IMR-90 (cell line): ENCODE measurements around the gene RPS6KL1. TPM values are rescaled to one million over a fixed set of nuclear protein-coding genes. Genes with fewer than 3 reads are reported as not detected.

Experiments used
- ATAC-seq: fragments of 200-7000 bp; cut with Tn5 transposase; 2 replicates; pipeline ENCODE4 v1.9.1; 2020; ENCODE audit warnings: low read depth, mild to moderate bottlenecking, moderate library complexity
- BruUV-seq: library from RNA; stranded (reverse); fragments of 400-500 nt; replicated peaks from 2 replicates; lab custom pipeline; 2021; lab: Mats Ljungman, UMichigan
- CTCF ChIA-PET: fragments of 300-600 bp; formaldehyde crosslinking; extraction: SDS; loops from one replicate; lab custom pipeline; 2021; ENCODE audit warnings: antibody characterized with exemption; lab: Yijun Ruan, JAX
- POLR2A ChIA-PET: fragments of 300-600 bp; sonication (Branson Sonifier 250); formaldehyde crosslinking; loops from one replicate; lab custom pipeline; 2022; ENCODE audit warnings: antibody characterized with exemption; ENCODE audit not compliant: unreplicated experiment; lab: Charles Lee
- DNase-seq: peaks from one replicate; pipeline ENCODE4 v3.0.0; 2013
- H2AFZ ChIP-seq: replicated peaks from 2 replicates; pipeline ENCODE3; 2013; ENCODE audit warnings: low read length, mild to moderate bottlenecking; ENCODE audit not compliant: poor library complexity
- H2AK5ac ChIP-seq: 2 replicates; pipeline ENCODE4 v1.6.1; 2013; ENCODE audit warnings: low read depth, low read length, inconsistent platforms
- H2AK9ac ChIP-seq: replicated peaks from 2 replicates; pipeline ENCODE3; 2013; ENCODE audit warnings: mild to moderate bottlenecking, low read depth, low read length, moderate library complexity; ENCODE audit not compliant: poor library complexity
- H2BK120ac ChIP-seq: 2 replicates; pipeline ENCODE4 v1.6.1; 2013; ENCODE audit warnings: low read depth, low read length, inconsistent platforms
- H2BK15ac ChIP-seq: 3 replicates; pipeline ENCODE4 v1.6.1; 2013; ENCODE audit warnings: low read depth, low read length, inconsistent platforms
- H2BK20ac ChIP-seq: 2 replicates; pipeline ENCODE4 v1.6.1; 2013; ENCODE audit warnings: low read depth, mild to moderate bottlenecking, inconsistent platforms, low read length, moderate library complexity
- H2BK5ac ChIP-seq: 2 replicates; pipeline ENCODE4 v1.6.1; 2013; ENCODE audit warnings: mild to moderate bottlenecking, low read depth, low read length, inconsistent platforms; ENCODE audit not compliant: poor library complexity, severe bottlenecking
- H3K14ac ChIP-seq: replicated peaks from 2 replicates; pipeline ENCODE4 v1.6.1; 2013; ENCODE audit warnings: low read depth, low read length, inconsistent platforms
- H3K18ac ChIP-seq: 2 replicates; pipeline ENCODE4 v1.6.1; 2013; ENCODE audit warnings: low read depth, low read length, control low read depth
- H3K23ac ChIP-seq: 2 replicates; pipeline ENCODE4 v1.6.1; 2013; ENCODE audit warnings: low read depth, low read length, inconsistent platforms
- H3K27ac ChIP-seq: 2 replicates; pipeline ENCODE4 v1.5.1; 2013; ENCODE audit warnings: mild to moderate bottlenecking, control low read depth, low read length; ENCODE audit not compliant: insufficient read depth
- H3K27me3 ChIP-seq: 2 replicates; pipeline ENCODE4 v1.6.1; 2013; ENCODE audit warnings: low read length; ENCODE audit not compliant: control insufficient read depth, insufficient read depth
- H3K36me3 ChIP-seq: 2 replicates; pipeline ENCODE4 v1.6.1; 2013; ENCODE audit warnings: low read length, mixed read lengths; ENCODE audit not compliant: control insufficient read depth, insufficient read depth
- H3K4ac ChIP-seq: 2 replicates; pipeline ENCODE4 v1.6.1; 2013; ENCODE audit warnings: low read depth, low read length, inconsistent platforms
- H3K4me1 ChIP-seq: 2 replicates; pipeline ENCODE4 v1.6.1; 2013; ENCODE audit warnings: low read length, mixed read lengths; ENCODE audit not compliant: control insufficient read depth, insufficient read depth
- H3K4me2 ChIP-seq: 2 replicates; pipeline ENCODE4 v1.6.1; 2013; ENCODE audit warnings: low read depth, mild to moderate bottlenecking, control low read depth, low read length, moderate library complexity
- H3K4me3 ChIP-seq: 2 replicates; pipeline ENCODE4 v1.5.1; 2013; ENCODE audit warnings: low read depth, mild to moderate bottlenecking, control low read depth, low read length, moderate library complexity; ENCODE audit not compliant: insufficient read depth
- H3K56ac ChIP-seq: 2 replicates; pipeline ENCODE4 v1.6.1; 2013; ENCODE audit warnings: low read length, inconsistent platforms; ENCODE audit not compliant: insufficient read depth; ENCODE audit errors: extremely low read depth
- H3K79me1 ChIP-seq, 2 experiments: 2 replicates each; pipeline ENCODE4 v1.6.1; 2013; ENCODE audit warnings: low read length in 2 of 2, inconsistent platforms in 1 of 2, low read depth in 1 of 2
- H3K9ac ChIP-seq: 2 replicates; pipeline ENCODE4 v1.6.1; 2013; ENCODE audit warnings: low read depth, low read length, control low read depth
- H3K9me1 ChIP-seq: 2 replicates; pipeline ENCODE4 v1.6.1; 2013; ENCODE audit warnings: low read length, inconsistent platforms; ENCODE audit not compliant: insufficient read depth
- H3K9me3 ChIP-seq: 2 replicates; pipeline ENCODE4 v1.6.1; 2013; ENCODE audit warnings: low read length; ENCODE audit not compliant: control insufficient read depth, insufficient read depth
- H4K20me1 ChIP-seq: 2 replicates; pipeline ENCODE4 v1.6.1; 2013; ENCODE audit warnings: low read length, inconsistent platforms; ENCODE audit not compliant: insufficient read depth
- H4K5ac ChIP-seq: 2 replicates; pipeline ENCODE4 v1.6.1; 2013; ENCODE audit warnings: mild to moderate bottlenecking, low read depth, low read length, control low read depth
- H4K8ac ChIP-seq, 2 experiments: 2 replicates each; pipeline ENCODE4 v1.6.1; 2013; ENCODE audit warnings: low read depth in 2 of 2, low read length in 2 of 2, control low read depth in 1 of 2, inconsistent platforms in 1 of 2
- H4K91ac ChIP-seq: 2 replicates; pipeline ENCODE4 v1.6.1; 2013; ENCODE audit warnings: low read depth, low read length, inconsistent platforms; ENCODE audit not compliant: insufficient read depth
- BHLHE40 ChIP-seq: fragments of 150-350 bp; IDR thresholded peaks from 2 replicates; pipeline ENCODE4 v1.6.1; 2016; ENCODE audit warnings: mild to moderate bottlenecking, low read depth, low read length
- CEBPB ChIP-seq: IDR thresholded peaks from 2 replicates; pipeline ENCODE4 v1.6.1; 2012; ENCODE audit warnings: low read depth, low read length, improper control_type of control experiment
- CHD1 ChIP-seq: IDR thresholded peaks from 2 replicates; pipeline ENCODE4 v1.6.1; 2012; ENCODE audit warnings: low read depth, low read length, improper control_type of control experiment
- ELK1 ChIP-seq: fragments of 150-350 bp; IDR thresholded peaks from 2 replicates; pipeline ENCODE4 v1.6.1; 2016; ENCODE audit warnings: low read depth, mild to moderate bottlenecking, low read length, moderate library complexity, borderline replicate concordance
- FOS ChIP-seq: fragments of 150-350 bp; IDR thresholded peaks from 2 replicates; pipeline ENCODE4 v1.6.1; 2016; ENCODE audit warnings: low read depth, low read length
- MAFK ChIP-seq: IDR thresholded peaks from 2 replicates; pipeline ENCODE4 v1.6.1; 2012; ENCODE audit warnings: low read depth, low read length, improper control_type of control experiment
- MAZ ChIP-seq: IDR thresholded peaks from 2 replicates; pipeline ENCODE4 v1.6.1; 2012; ENCODE audit warnings: low read depth, mild to moderate bottlenecking, low read length, improper control_type of control experiment, moderate library complexity, borderline replicate concordance
- MXI1 ChIP-seq: IDR thresholded peaks from 2 replicates; pipeline ENCODE4 v1.6.1; 2012; ENCODE audit warnings: low read depth, mild to moderate bottlenecking, low read length, moderate library complexity, borderline replicate concordance
- NFE2L2 ChIP-seq: fragments of 150-350 bp; IDR thresholded peaks from 2 replicates; pipeline ENCODE4 v1.6.1; 2016; ENCODE audit warnings: low read depth, mild to moderate bottlenecking, low read length
- POLR2A ChIP-seq: IDR thresholded peaks from 2 replicates; pipeline ENCODE4 v1.6.1; 2012; ENCODE audit warnings: mild to moderate bottlenecking, low read depth, low read length
- RAD21 ChIP-seq: IDR thresholded peaks from 2 replicates; pipeline ENCODE4 v1.6.1; 2012; ENCODE audit warnings: low read length, improper control_type of control experiment
- RCOR1 ChIP-seq: IDR thresholded peaks from 2 replicates; pipeline ENCODE4 v1.6.1; 2012; ENCODE audit warnings: mild to moderate bottlenecking, low read length, improper control_type of control experiment; ENCODE audit not compliant: insufficient replicate concordance
- RFX5 ChIP-seq: IDR thresholded peaks from 2 replicates; pipeline ENCODE4 v1.8.0; 2012; ENCODE audit warnings: low read depth, mild to moderate bottlenecking, low read length, moderate library complexity
- SMC3 ChIP-seq: fragments of 150-350 bp; IDR thresholded peaks from 2 replicates; pipeline ENCODE4 v1.6.1; 2016; ENCODE audit warnings: low read depth, mild to moderate bottlenecking, antibody characterized with exemption, low read length, moderate library complexity
- USF2 ChIP-seq: fragments of 150-350 bp; IDR thresholded peaks from 2 replicates; pipeline ENCODE4 v1.6.1; 2017; ENCODE audit warnings: mild to moderate bottlenecking, antibody characterized with exemption, low read length, low read depth
- WGBS, 2 experiments: methylation state at CpG; one replicate each; pipeline versions ENCODE4 v1.1.5 to v1.1.7; 2013; ENCODE audit warnings: missing lambda C conversion rate in 2 of 2; ENCODE audit not compliant: insufficient read length in 1 of 2; ENCODE audit errors: extremely low coverage in 2 of 2; 5-methylcytosine and 5-hydroxymethylcytosine counted together
- dilution Hi-C: fragments of 300-500 bp; cut with HindIII; formaldehyde crosslinking; loops from one replicate; pipeline ENCODE4 v1.14.3; 2018; ENCODE audit warnings: low sequenced_read_pairs; ENCODE audit not compliant: unreplicated experiment
- in situ Hi-C: fragments of 300-500 bp; cut with MboI; formaldehyde crosslinking; loops from 3 replicates; pipeline ENCODE4 v1.14.3; 2019; ENCODE audit warnings: low sequenced_read_pairs, inconsistent platforms, mixed read lengths
- intact Hi-C: fragments of 100-400 bp; cut with micrococcal nuclease; formaldehyde crosslinking; loops from 2 replicates; pipeline ENCODE4 v1.10.0; 2022
- polyA plus RNA-seq, 3 experiments: library from polyadenylated mRNA; depleted of rRNA; stranded (reverse); fragments of >200 nt; gene quantifications; 2 replicates each; pipeline ENCODE4 v1.2.3, GENCODE V29; 2012; ENCODE audit warnings: low replicate concordance in 1 of 3
- total RNA-seq: library from RNA; depleted of rRNA; stranded (reverse); fragments of >200 nt; gene quantifications from 2 replicates; pipeline ENCODE4 v1.2.3, GENCODE V29; 2012
- TF ChIP-seq, protein P1 (sequence below): conservative IDR thresholded peaks from 2 replicates; pipeline ENCODE4 v1.5.1; 2012; ENCODE audit warnings: mild to moderate bottlenecking, low read depth, low read length, improper control_type of control experiment

RPS6KL1 gene
- total and polyA plus RNA-seq, 2 of the 4 experiments (the other 2 are of a cell fraction), result 0.72 to 1.7 TPM

GRCh38 chr14:74898083-74898482 lies 25.0 kb downstream of the RPS6KL1 start:
- H3K4me2 ChIP-seq, result no peak overlapping the region
- peaks cover 79% of the 10 kb centered on the region for H3K36me3 ChIP-seq
- H2BK20ac ChIP-seq, result no peak overlapping the region
- WGBS, 2 experiments, result no CpG with 5 or more reads among the region's 2 CpGs
- no peak overlapping the region for H2BK15ac ChIP-seq
- H2BK5ac ChIP-seq, result no peak overlapping the region
- H2BK120ac ChIP-seq, result no peak overlapping the region
- in situ Hi-C loops (no loop called here), dilution Hi-C loops (no loop called here), intact Hi-C loops (no loop called here)
- no peak overlapping the region for H3K56ac ChIP-seq
- H3K27me3 ChIP-seq, result no peaks in the 10 kb centered on the region
- no peak overlapping the region for H3K4me3 ChIP-seq
- no peak overlapping the region for H4K5ac ChIP-seq
- H2AK9ac ChIP-seq, result no peak overlapping the region
- H3K9me1 ChIP-seq, result no peaks in the 10 kb centered on the region
- H3K4me1 ChIP-seq, result no peaks in the 10 kb centered on the region
- ChIA-PET POLR2A (no interaction called here), CTCF (interaction anchor here (1.1 kb wide), 1 partner anchor 10 kb away, joined by 3 read pairs; no protein-coding TSS in a partner anchor)
- no peak overlapping the region for H3K27ac ChIP-seq
- no peaks in the 10 kb centered on the region for H3K9me3 ChIP-seq
- H3K79me1 ChIP-seq, result peaks cover 28 to 30% of the 10 kb centered on the region in 2 experiments
- no peak overlapping the region for H3K23ac ChIP-seq
- no peak overlapping the region for H2AK5ac ChIP-seq
- no peak overlapping the region for H3K9ac ChIP-seq
- TF ChIP-seq, protein P1, sequence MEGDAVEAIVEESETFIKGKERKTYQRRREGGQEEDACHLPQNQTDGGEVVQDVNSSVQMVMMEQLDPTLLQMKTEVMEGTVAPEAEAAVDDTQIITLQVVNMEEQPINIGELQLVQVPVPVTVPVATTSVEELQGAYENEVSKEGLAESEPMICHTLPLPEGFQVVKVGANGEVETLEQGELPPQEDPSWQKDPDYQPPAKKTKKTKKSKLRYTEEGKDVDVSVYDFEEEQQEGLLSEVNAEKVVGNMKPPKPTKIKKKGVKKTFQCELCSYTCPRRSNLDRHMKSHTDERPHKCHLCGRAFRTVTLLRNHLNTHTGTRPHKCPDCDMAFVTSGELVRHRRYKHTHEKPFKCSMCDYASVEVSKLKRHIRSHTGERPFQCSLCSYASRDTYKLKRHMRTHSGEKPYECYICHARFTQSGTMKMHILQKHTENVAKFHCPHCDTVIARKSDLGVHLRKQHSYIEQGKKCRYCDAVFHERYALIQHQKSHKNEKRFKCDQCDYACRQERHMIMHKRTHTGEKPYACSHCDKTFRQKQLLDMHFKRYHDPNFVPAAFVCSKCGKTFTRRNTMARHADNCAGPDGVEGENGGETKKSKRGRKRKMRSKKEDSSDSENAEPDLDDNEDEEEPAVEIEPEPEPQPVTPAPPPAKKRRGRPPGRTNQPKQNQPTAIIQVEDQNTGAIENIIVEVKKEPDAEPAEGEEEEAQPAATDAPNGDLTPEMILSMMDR, result no peak
- TF ChIP-seq FOS (no peak), RCOR1 (no peak), MXI1 (no peak), CHD1 (no peak), CEBPB (no peak), USF2 (no peak), BHLHE40 (no peak), RAD21 (no peak), NFE2L2 (no peak), ELK1 (no peak), MAFK (no peak), SMC3 (no peak), POLR2A (no peak), MAZ (no peak), RFX5 (no peak)
- no TSS peak for BruUV-seq
- no peak overlapping the region for H4K8ac ChIP-seq
- H4K20me1 ChIP-seq, result peaks cover 8% of the 10 kb centered on the region; the same call in 1 of the 2 replicates
- H4K91ac ChIP-seq, result no peak overlapping the region
- ATAC-seq (no peak), DNase-seq (no peak)
- no peak overlapping the region for H3K14ac ChIP-seq
- H3K4ac ChIP-seq, result no peak overlapping the region
- H3K18ac ChIP-seq, result no peak overlapping the region
- no peak overlapping the region for H2AFZ ChIP-seq
